ENCODE measurements around the gene FDXACB1. TPM values are rescaled to one million over a fixed set of nuclear protein-coding genes. Genes with fewer than 3 reads are reported as not detected.

Gene FDXACB1
- total RNA-seq, 2 donors from 2014 or later, result 2.1 TPM; not detected in 1

DNA sequence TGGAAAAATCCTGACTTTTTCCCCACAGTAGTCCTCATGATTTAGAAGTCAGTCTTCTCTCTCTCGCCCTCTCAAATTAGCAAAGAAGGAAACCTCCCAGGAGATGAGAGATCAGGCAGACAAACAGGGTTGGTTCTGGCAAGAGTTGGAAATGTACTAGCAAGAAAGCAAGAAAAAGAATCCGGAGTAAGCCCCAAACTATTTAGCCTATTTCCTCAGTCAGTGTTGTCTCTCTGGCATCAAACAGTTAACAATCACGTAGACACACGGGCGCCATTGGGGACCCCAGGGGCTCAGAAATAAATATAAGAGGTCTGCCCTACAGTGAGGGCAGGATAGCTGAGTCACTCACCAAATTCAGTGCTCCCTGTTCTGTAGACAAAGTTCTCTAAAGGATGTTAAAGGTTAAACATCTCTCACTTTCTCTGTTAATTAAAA, 44.4 kb upstream of the FDXACB1 start:
- intact Hi-C loops (cut with DNase I), result no loop called here
- peaks cover 72% of the 10 kb centered on the region for H3K4me1 ChIP-seq
- TF ChIP-seq, protein P1, sequence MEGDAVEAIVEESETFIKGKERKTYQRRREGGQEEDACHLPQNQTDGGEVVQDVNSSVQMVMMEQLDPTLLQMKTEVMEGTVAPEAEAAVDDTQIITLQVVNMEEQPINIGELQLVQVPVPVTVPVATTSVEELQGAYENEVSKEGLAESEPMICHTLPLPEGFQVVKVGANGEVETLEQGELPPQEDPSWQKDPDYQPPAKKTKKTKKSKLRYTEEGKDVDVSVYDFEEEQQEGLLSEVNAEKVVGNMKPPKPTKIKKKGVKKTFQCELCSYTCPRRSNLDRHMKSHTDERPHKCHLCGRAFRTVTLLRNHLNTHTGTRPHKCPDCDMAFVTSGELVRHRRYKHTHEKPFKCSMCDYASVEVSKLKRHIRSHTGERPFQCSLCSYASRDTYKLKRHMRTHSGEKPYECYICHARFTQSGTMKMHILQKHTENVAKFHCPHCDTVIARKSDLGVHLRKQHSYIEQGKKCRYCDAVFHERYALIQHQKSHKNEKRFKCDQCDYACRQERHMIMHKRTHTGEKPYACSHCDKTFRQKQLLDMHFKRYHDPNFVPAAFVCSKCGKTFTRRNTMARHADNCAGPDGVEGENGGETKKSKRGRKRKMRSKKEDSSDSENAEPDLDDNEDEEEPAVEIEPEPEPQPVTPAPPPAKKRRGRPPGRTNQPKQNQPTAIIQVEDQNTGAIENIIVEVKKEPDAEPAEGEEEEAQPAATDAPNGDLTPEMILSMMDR (IDR thresholded peaks at IDR 0.05), result no peak
- no peak for TF ChIP-seq POLR2A (IDR thresholded peaks at IDR 0.05)

DNA sequence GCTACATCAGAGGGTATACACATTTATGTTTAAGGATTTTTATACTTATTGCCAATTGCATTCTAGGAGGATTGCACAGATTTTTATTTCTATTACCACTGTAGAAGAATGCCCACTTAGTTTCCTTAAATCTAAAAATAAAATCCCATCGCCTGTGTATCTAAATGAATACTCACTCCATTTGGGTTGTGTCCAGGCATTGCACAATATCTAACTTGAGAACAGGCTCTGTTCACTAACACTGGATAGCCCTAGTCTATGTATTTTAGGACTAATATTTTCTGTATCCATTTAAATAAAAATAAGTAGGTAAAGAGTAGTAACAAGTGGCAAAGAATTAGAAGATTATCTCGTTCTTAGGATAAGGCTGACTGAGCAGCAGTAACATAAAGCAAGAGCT, 43.8 kb upstream of the FDXACB1 start:
- 0 to 2% methylated on average over 2 of the region's 2 CpGs for WGBS, 2 donors
- ATAC-seq (no peak), DNase-seq (peak in 3 of 4 donors; percentile 64 to 88 (median 75))
- H3K36me3 ChIP-seq (replicated peaks in 1 of 2; ENCODE audit: insufficient read depth in 1 of 2, low read depth in 2 of 2), result no peaks in the 10 kb centered on the region
- H3K4me1 ChIP-seq, result peaks cover 78% of the 10 kb centered on the region
- intact Hi-C loops (cut with DNase I), result no loop called here
- no peaks in the 10 kb centered on the region for H3K27me3 ChIP-seq
- H3K9me3 ChIP-seq, result no peaks in the 10 kb centered on the region
- TF ChIP-seq, protein P1 (IDR thresholded peaks at IDR 0.05), result no peak
- TF ChIP-seq POLR2A (IDR thresholded peaks at IDR 0.05), result no peak
- no peak overlapping the region for H3K4me3 ChIP-seq
- H3K27ac ChIP-seq, result peak overlapping the region; percentile 22 to 91 (median 79)

More for the DNA sequence above, 44.4 kb upstream of the FDXACB1 start:
- no peaks in the 10 kb centered on the region for H3K9me3 ChIP-seq
- no peak overlapping the region for H3K4me3 ChIP-seq
- ATAC-seq (no peak), DNase-seq (no peak)
- WGBS, 2 donors, result 40 to 43% methylated on average over 5 of the region's 5 CpGs
- no peaks in the 10 kb centered on the region for H3K27me3 ChIP-seq
- H3K27ac ChIP-seq, result peak overlapping the region; percentile 22 to 91 (median 79)
- no peaks in the 10 kb centered on the region for H3K36me3 ChIP-seq (replicated peaks in 1 of 2; ENCODE audit: insufficient read depth in 1 of 2, low read depth in 2 of 2)

DNA sequence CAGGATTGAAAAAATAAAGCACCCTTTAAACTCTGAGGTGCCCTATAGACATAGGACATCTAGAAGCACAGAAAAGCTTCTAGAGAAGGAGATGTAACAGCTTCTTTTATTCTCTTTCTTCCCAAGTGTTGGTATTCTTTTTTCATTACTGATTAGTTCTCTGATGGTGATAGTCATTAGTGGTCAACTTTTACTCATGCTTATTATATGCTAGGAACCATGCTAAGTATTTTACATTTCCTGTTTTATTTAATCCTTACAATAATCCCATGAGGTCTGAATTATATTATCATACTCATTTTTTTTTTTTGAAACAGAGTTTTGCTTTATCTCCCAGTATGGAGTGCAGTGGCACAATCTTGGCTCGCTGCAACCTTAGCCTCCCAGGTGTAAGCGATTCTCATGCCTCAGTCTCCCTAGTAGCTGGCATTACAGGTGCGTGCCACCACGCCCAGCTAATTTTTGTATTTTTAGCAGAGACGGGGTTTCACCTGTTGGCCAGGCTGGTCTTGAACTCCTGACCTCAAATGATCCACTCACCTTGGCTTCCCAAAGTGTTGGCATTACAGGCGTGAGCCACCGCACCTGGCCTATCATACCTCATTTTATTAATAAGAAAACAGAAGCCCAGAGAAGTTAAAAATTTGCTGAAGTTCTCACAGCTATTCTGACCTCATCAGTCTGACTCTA, 42.7 kb upstream of the FDXACB1 start:
- Histone ChIP-seq H3K27ac (peak overlapping the region in 2 of 4 donors; percentile 15 to 91), H3K4me1 (peaks cover 76% of the 10 kb centered on the region), H3K9me3 (no peaks in the 10 kb centered on the region), H3K27me3 (no peaks in the 10 kb centered on the region), H3K36me3 (replicated peaks in 1 of 2; ENCODE audit: insufficient read depth in 1 of 2, low read depth in 2 of 2) (no peaks in the 10 kb centered on the region), H3K4me3 (no peak overlapping the region)
- TF ChIP-seq, protein P1 (IDR thresholded peaks at IDR 0.05), result no peak
- TF ChIP-seq POLR2A (IDR thresholded peaks at IDR 0.05), result no peak
- intact Hi-C loops (cut with DNase I), result no loop called here
- ATAC-seq, result no peak
- DNase-seq, result no peak
- 73 to 81% methylated on average over 7 of the region's 7 CpGs for WGBS, 2 donors

DNA sequence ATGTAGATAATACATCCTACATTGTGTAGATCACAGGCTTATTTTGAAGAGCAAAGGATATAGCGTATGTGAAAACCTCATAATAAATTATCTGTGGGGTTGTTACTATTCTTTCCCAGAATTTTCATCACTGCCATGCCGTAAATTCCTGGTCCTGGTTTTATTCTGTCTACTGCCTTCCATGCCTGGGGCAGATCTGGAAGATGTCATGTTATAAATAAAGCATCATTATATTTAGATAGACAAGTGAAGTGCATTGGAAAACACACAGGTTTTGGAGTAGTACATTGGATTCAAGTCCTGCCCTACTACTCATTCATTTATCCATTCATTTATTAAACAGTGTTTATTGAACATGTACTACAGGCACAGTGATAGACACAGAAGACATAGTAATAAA, 41.9 kb upstream of the FDXACB1 start:
- H3K4me3 ChIP-seq, result no peak overlapping the region
- no peaks in the 10 kb centered on the region for H3K9me3 ChIP-seq
- H3K27ac ChIP-seq, result no peak overlapping the region
- no peak for ATAC-seq
- no peaks in the 10 kb centered on the region for H3K27me3 ChIP-seq
- 69 to 97% methylated on average over 2 of the region's 2 CpGs for WGBS, 2 donors
- DNase-seq, result no peak
- intact Hi-C loops (cut with DNase I), result no loop called here
- H3K4me1 ChIP-seq, result peaks cover 68% of the 10 kb centered on the region
- no peaks in the 10 kb centered on the region for H3K36me3 ChIP-seq (replicated peaks in 1 of 2; ENCODE audit: insufficient read depth in 1 of 2, low read depth in 2 of 2)
- no peak for TF ChIP-seq POLR2A (IDR thresholded peaks at IDR 0.05)
- TF ChIP-seq, protein P1 (IDR thresholded peaks at IDR 0.05), result no peak
